Smooth muscle cell (in vitro differentiated cells): ENCODE measurements around the gene PDK2. TPM values are rescaled to one million over a fixed set of nuclear protein-coding genes. Genes with fewer than 3 reads are reported as not detected.
A peak's percentile ranks its signal among the peaks of the same experiment; 100 is the strongest.

Experiments
- DNase-seq: peaks from one replicate; lab custom pipeline; 2025; ENCODE audit not compliant: unreplicated experiment; lab: John Stamatoyannopoulos, UW
- H2AFZ ChIP-seq: fragments of 200-600 bp; sonication (generic); 2 replicates; pipeline ENCODE4 v1.6.0; 2016; ENCODE audit warnings: antibody characterized with exemption, low read depth, mild to moderate bottlenecking
- H3F3A ChIP-seq: fragments of 200-600 bp; sonication (generic); 2 replicates; pipeline ENCODE4 v1.6.0; 2017; ENCODE audit warnings: antibody characterized with exemption, low read depth
- H3K27ac ChIP-seq: fragments of 200-600 bp; sonication (generic); 2 replicates; pipeline ENCODE4 v1.5.1; 2016; ENCODE audit warnings: low read depth, mild to moderate bottlenecking
- H3K27me3 ChIP-seq: fragments of 200-600 bp; sonication (generic); 2 replicates; pipeline ENCODE4 v1.6.1; 2016; ENCODE audit warnings: low read depth, mild to moderate bottlenecking
- H3K36me3 ChIP-seq: fragments of 200-600 bp; sonication (generic); 2 replicates; pipeline ENCODE4 v1.5.1; 2016; ENCODE audit warnings: low read depth
- H3K4me1 ChIP-seq: fragments of 200-600 bp; sonication (generic); 2 replicates; pipeline ENCODE4 v1.5.1; 2016; ENCODE audit warnings: low read depth
- H3K4me2 ChIP-seq: fragments of 200-600 bp; sonication (generic); 2 replicates; pipeline ENCODE4 v1.6.0; 2016; ENCODE audit warnings: mild to moderate bottlenecking
- H3K4me3 ChIP-seq: fragments of 200-600 bp; sonication (generic); 2 replicates; pipeline ENCODE4 v1.5.1; 2016; ENCODE audit warnings: mild to moderate bottlenecking
- H3K79me2 ChIP-seq: fragments of 200-600 bp; sonication (generic); 2 replicates; pipeline ENCODE4 v1.6.0; 2016; ENCODE audit warnings: low read depth, mild to moderate bottlenecking
- H3K9ac ChIP-seq: fragments of 200-600 bp; sonication (generic); 2 replicates; pipeline ENCODE4 v1.6.0; 2016; ENCODE audit warnings: low read depth
- H3K9me3 ChIP-seq: fragments of 200-600 bp; sonication (generic); replicated peaks from 2 replicates; pipeline ENCODE4 v1.5.1; 2016; ENCODE audit warnings: low read depth
- H4K20me1 ChIP-seq: fragments of 200-600 bp; sonication (generic); 2 replicates; pipeline ENCODE4 v1.6.0; 2016; ENCODE audit warnings: low read depth
- WGBS: methylation state at CpG from one replicate; pipeline ENCODE4 v1.1.7; 2016; ENCODE audit warnings: low lambda C conversion rate; 5-methylcytosine and 5-hydroxymethylcytosine counted together
- polyA plus RNA-seq: library from polyadenylated mRNA; unstranded; fragments of >200 nt; fragmentation: Nextera tagmentation; extraction: Ambion mirVana; gene quantifications from 2 replicates; pipeline ENCODE4 v1.2.1, GENCODE V29; 2016
- total RNA-seq: library from RNA; depleted of rRNA; stranded (reverse); fragments of >200 nt; gene quantifications from 2 replicates; pipeline ENCODE4 v1.2.3, GENCODE V29; 2014
- TF ChIP-seq, protein P1 (sequence below): fragments of 200-600 bp; sonication (generic); IDR thresholded peaks from 2 replicates; pipeline ENCODE4 v1.5.1; 2017; ENCODE audit warnings: borderline replicate concordance, mild to moderate bottlenecking, antibody characterized with exemption; ENCODE audit not compliant: insufficient read depth, poor library complexity, severe bottlenecking

The PDK2 gene
- total and polyA plus RNA-seq, 2 experiments from 2014 or later: 28.2 to 36.5 TPM

DNA sequence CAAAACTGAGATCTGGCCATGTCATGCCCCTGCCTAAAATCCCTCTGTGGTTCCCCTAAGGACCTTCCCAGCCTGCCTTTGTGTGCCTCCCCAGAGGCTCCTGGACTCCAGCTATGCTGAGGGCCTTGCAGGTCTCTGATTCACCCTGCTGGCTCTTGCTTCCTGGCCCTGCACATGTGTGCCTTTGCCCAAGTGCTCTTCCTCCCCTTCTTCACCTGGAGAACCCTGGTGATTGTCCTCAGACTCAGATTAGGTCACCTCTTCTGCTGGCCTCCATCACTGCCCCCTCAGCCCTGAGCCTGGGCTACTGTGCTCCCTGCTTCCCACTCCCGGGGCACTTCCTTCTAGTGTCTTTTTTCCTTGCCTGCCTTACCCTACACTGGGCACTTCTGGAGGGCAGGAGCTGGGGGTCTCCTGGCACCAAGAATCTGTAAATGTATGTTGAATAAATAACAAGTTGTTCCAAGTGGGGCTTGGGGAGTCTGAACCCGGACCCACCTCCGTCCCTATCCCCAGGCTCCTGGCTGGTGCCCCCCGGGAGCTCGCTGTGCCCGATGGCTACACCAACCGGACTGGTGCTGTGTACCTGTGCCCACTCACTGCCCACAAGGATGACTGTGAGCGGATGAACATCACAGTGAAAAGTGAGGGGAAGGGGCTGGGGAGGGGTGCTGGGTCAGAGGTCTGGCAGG is 31.4 kb upstream of the PDK2 start:
- Histone ChIP-seq H3K4me1 (peaks cover 12% of the 10 kb centered on the region), H2AFZ (no peak overlapping the region), H3K27ac (peak overlapping the region; percentile 80), H4K20me1 (peaks cover 12% of the 10 kb centered on the region), H3K36me3 (no peaks in the 10 kb centered on the region), H3K9me3 (no peaks in the 10 kb centered on the region), H3K4me3 (no peak overlapping the region), H3K27me3 (no peaks in the 10 kb centered on the region), H3K4me2 (peak overlapping the region; percentile 37), H3K79me2 (peaks cover 36% of the 10 kb centered on the region), H3K9ac (peak overlapping the region; percentile 58), H3F3A (peaks cover 23% of the 10 kb centered on the region)
- TF ChIP-seq, protein P1, sequence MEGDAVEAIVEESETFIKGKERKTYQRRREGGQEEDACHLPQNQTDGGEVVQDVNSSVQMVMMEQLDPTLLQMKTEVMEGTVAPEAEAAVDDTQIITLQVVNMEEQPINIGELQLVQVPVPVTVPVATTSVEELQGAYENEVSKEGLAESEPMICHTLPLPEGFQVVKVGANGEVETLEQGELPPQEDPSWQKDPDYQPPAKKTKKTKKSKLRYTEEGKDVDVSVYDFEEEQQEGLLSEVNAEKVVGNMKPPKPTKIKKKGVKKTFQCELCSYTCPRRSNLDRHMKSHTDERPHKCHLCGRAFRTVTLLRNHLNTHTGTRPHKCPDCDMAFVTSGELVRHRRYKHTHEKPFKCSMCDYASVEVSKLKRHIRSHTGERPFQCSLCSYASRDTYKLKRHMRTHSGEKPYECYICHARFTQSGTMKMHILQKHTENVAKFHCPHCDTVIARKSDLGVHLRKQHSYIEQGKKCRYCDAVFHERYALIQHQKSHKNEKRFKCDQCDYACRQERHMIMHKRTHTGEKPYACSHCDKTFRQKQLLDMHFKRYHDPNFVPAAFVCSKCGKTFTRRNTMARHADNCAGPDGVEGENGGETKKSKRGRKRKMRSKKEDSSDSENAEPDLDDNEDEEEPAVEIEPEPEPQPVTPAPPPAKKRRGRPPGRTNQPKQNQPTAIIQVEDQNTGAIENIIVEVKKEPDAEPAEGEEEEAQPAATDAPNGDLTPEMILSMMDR: no peak
- 94% methylated on average over 8 of the region's 8 CpGs for WGBS
- DNase-seq: no peak

DNA sequence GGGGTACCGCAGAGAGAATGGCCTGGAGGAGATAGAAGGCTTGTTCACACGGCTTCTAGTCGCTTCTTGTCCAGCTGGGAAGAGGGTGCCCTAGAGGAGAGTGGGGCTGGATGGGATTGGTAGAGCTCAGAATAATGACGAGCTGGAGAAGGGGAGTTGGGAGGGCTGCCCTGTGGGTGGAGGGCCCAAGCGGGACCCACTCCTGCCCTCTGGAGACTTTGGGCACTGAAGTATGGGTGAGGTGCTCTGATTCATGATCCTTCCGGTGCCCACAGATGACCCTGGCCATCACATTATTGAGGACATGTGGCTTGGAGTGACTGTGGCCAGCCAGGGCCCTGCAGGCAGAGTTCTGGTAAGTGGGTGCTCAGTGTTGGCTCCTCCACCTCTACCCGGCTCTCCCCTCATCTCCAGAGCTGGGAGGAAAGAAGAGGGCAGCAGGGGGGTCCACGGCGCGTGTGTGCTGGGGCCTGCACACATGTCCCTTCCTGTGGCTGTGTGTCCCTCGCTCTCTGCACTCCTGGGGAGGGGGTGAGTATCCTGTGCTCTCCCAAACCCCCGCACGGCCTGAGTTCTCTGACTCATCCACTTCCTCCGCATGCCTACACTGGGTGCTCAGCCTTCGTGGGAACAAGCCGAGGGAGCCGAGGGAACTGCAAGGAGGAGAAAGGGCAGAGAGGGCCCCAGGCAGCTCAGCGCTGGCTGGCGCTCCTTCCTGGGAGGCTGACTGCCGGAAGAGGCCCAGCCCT is 30.7 kb upstream of the PDK2 start:
- H3K4me1 ChIP-seq: peaks cover 8% of the 10 kb centered on the region
- no peaks in the 10 kb centered on the region for H3K9me3 ChIP-seq
- H3F3A ChIP-seq: peaks cover 18% of the 10 kb centered on the region
- H3K4me2 ChIP-seq: peak overlapping the region; percentile 44
- H3K27me3 ChIP-seq: no peaks in the 10 kb centered on the region
- H3K79me2 ChIP-seq: peaks cover 36% of the 10 kb centered on the region
- TF ChIP-seq, protein P1: no peak
- peak; percentile 50 for DNase-seq
- WGBS: 27% methylated on average over 20 of the region's 20 CpGs
- no peak overlapping the region for H3K4me3 ChIP-seq
- peak overlapping the region; percentile 80 for H3K27ac ChIP-seq
- peaks cover under 1% of the 10 kb centered on the region for H3K36me3 ChIP-seq
- H2AFZ ChIP-seq: no peak overlapping the region
- H4K20me1 ChIP-seq: peaks cover 7% of the 10 kb centered on the region
- peak overlapping the region; percentile 58 for H3K9ac ChIP-seq

DNA sequence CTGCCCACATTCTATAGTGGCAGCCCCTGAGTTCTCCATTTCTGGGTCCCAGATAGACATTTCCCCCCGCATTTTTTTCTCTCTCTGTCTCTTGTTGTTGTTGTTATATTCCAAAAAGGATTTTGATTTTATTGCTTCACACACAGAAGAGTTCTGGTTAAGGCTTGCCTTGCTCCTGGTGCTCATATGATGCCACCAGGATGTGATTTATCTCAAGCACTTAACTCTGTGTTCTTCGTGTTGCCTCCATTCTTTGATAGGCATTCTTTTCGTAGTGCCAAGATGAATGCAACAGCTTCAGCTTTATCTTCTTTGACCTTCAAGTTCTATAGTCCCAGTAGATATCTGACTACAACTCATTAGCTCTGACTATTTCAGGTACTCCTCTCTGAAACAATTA is 30.1 kb upstream of the PDK2 start:
- no peak overlapping the region for H2AFZ ChIP-seq

More for the DNA sequence above, 30.1 kb upstream of the PDK2 start:
- peaks cover 3% of the 10 kb centered on the region for H4K20me1 ChIP-seq
- peak overlapping the region; percentile 80 for H3K27ac ChIP-seq
- no peaks in the 10 kb centered on the region for H3K9me3 ChIP-seq
- peak overlapping the region; percentile 17 for H3K9ac ChIP-seq
- no peak overlapping the region for H3K4me3 ChIP-seq
- peak overlapping the region; percentile 44 for H3K4me2 ChIP-seq
- peaks cover 6% of the 10 kb centered on the region for H3K4me1 ChIP-seq
- no peaks in the 10 kb centered on the region for H3K27me3 ChIP-seq
- H3K79me2 ChIP-seq: peaks cover 34% of the 10 kb centered on the region
- DNase-seq: no peak
- peaks cover 15% of the 10 kb centered on the region for H3F3A ChIP-seq
- TF ChIP-seq, protein P1: no peak
- H3K36me3 ChIP-seq: peaks cover 4% of the 10 kb centered on the region
- WGBS: 49% methylated on average over 3 of the region's 3 CpGs
